ENCODE results near the gene SLC16A10. TPM values are rescaled to one million over a fixed set of nuclear protein-coding genes. Genes with fewer than 3 reads are reported as not detected.

Gene SLC16A10
- total RNA-seq, 1 experiment from 2014 or later, result 2.9 TPM

DNA sequence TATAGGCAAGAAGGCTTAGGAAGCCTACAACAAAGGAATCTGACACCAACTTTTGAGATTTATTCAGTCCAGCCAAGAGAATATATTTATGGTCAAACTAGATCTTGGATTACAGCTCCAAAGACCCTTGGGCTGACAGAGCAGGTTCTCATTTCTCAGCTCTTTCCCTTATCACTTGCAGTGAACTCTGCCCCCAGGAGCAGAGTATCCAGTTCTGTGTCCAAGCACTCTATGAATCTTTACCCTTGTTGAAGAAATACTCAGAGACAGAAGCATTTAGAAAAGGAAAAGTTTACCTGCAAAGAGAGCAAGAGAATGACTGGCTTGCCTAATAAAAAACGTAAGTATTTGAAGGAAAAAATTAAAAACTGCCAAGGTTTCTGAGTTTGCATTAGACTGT is 190.5 kb downstream of the SLC16A10 start:
- no peaks in the 10 kb centered on the region for H4K20me1 ChIP-seq (ENCODE audit: low read length)
- POLR2A ChIA-PET (ENCODE audit: unreplicated experiment), result no interaction called here
- ATAC-seq (no peak), DNase-seq (no peak)
- TF ChIP-seq, protein P1, sequence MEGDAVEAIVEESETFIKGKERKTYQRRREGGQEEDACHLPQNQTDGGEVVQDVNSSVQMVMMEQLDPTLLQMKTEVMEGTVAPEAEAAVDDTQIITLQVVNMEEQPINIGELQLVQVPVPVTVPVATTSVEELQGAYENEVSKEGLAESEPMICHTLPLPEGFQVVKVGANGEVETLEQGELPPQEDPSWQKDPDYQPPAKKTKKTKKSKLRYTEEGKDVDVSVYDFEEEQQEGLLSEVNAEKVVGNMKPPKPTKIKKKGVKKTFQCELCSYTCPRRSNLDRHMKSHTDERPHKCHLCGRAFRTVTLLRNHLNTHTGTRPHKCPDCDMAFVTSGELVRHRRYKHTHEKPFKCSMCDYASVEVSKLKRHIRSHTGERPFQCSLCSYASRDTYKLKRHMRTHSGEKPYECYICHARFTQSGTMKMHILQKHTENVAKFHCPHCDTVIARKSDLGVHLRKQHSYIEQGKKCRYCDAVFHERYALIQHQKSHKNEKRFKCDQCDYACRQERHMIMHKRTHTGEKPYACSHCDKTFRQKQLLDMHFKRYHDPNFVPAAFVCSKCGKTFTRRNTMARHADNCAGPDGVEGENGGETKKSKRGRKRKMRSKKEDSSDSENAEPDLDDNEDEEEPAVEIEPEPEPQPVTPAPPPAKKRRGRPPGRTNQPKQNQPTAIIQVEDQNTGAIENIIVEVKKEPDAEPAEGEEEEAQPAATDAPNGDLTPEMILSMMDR (conservative IDR thresholded peaks at IDR 0.05; ENCODE audit: low read depth, low read length), result no peak
- TF ChIP-seq EZH2phosphoT487 (IDR thresholded peaks at IDR 0.05; ENCODE audit: borderline replicate concordance, low read length) (no peak), EZH2 (IDR thresholded peaks at IDR 0.05; ENCODE audit: low read length, unreplicated experiment) (no peak)
- intact Hi-C loops (cut with micrococcal nuclease), result no loop called here
- no peak overlapping the region for H3K9ac ChIP-seq (ENCODE audit: low read length)
- H2AFZ ChIP-seq (ENCODE audit: low read length), result no peak overlapping the region
- no peak overlapping the region for H3K4me3 ChIP-seq (ENCODE audit: low read length)
- H3K27me3 ChIP-seq (ENCODE audit: low read length), result no peaks in the 10 kb centered on the region
- H3K4me2 ChIP-seq (ENCODE audit: low read length), result no peak overlapping the region
- CTCF ChIA-PET, result no interaction called here
- H3K4me1 ChIP-seq (ENCODE audit: insufficient read depth, low read length), result no peaks in the 10 kb centered on the region
- H3K27ac ChIP-seq (ENCODE audit: low read length), result no peak overlapping the region
- H3K9me2 ChIP-seq (replicated peaks; ENCODE audit: low read length), result no peaks in the 10 kb centered on the region
- H3K36me3 ChIP-seq (ENCODE audit: low read depth, low read length), result peaks cover 36% of the 10 kb centered on the region
- H3K79me2 ChIP-seq (ENCODE audit: low read length), result no peaks in the 10 kb centered on the region
- no peaks in the 10 kb centered on the region for H3K9me3 ChIP-seq (ENCODE audit: low read length)
- no peaks in the 10 kb centered on the region for H3F3A ChIP-seq (ENCODE audit: low read length, unreplicated experiment)
- no TSS peak for BruUV-seq (replicated peaks)

DNA sequence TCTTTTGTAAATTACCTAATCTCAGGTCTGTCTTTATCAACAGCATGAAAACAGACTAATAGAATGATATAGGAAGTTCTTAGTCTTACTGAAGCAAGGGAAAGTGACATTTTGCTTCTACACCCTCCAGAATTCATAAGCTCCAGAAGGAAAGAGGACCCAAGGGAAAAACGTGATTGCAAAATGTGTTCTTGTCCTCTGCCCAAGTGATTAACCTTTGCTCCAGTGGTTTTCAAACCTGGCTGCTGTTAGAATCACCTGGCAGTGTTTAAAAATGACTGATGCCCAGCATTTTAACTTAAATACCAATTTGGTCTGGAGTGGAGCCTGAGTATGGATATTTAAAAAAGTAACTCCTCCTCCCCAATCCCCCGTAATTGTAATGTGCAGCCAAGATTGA is 191.4 kb downstream of the SLC16A10 start:
- peaks cover 33% of the 10 kb centered on the region for H3K36me3 ChIP-seq (ENCODE audit: low read depth, low read length)
- no peaks in the 10 kb centered on the region for H3K79me2 ChIP-seq (ENCODE audit: low read length)
- intact Hi-C loops (cut with micrococcal nuclease), result no loop called here
- H3K9me3 ChIP-seq (ENCODE audit: low read length), result no peaks in the 10 kb centered on the region
- CTCF ChIA-PET, result no interaction called here
- POLR2A ChIA-PET (ENCODE audit: unreplicated experiment), result no interaction called here
- no peak overlapping the region for H3K9ac ChIP-seq (ENCODE audit: low read length)
- TF ChIP-seq EZH2 (IDR thresholded peaks at IDR 0.05; ENCODE audit: low read length, unreplicated experiment) (no peak), EZH2phosphoT487 (IDR thresholded peaks at IDR 0.05; ENCODE audit: borderline replicate concordance, low read length) (no peak)
- TF ChIP-seq, protein P1 (conservative IDR thresholded peaks at IDR 0.05; ENCODE audit: low read depth, low read length), result no peak
- no peaks in the 10 kb centered on the region for H3K4me1 ChIP-seq (ENCODE audit: insufficient read depth, low read length)
- H3F3A ChIP-seq (ENCODE audit: low read length, unreplicated experiment), result no peaks in the 10 kb centered on the region
- H3K27me3 ChIP-seq (ENCODE audit: low read length), result no peaks in the 10 kb centered on the region
- H3K4me3 ChIP-seq (ENCODE audit: low read length), result no peak overlapping the region
- H4K20me1 ChIP-seq (ENCODE audit: low read length), result no peaks in the 10 kb centered on the region
- no peak overlapping the region for H2AFZ ChIP-seq (ENCODE audit: low read length)
- no TSS peak for BruUV-seq (replicated peaks)
- no peak overlapping the region for H3K4me2 ChIP-seq (ENCODE audit: low read length)
- no peak for ATAC-seq
- DNase-seq, result no peak
- no peaks in the 10 kb centered on the region for H3K9me2 ChIP-seq (replicated peaks; ENCODE audit: low read length)
- no peak overlapping the region for H3K27ac ChIP-seq (ENCODE audit: low read length)

DNA sequence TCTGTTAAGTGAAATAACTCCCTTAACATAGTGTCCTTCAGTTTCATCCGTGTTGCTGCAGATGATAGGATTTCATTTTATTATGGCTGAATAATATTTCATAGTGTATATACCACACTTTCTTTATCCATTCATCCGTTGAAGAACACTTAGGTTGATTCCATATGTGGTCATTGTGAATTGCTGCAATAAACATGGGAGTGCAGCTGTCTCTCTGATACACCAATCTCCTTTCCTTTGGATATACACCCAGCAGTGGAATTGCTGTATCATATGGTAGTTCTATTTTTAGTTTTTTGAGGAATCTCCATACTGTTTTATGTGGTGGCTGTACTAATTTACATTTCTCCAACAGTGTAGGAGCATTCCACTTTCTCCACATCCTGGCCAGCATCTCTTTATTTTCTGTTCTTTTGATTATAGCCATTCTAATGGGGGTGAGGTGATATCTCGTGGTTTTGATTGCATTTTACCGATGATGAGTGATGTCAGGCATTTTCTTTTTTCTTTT is 193.2 kb downstream of the SLC16A10 start:
- TF ChIP-seq, protein P1 (conservative IDR thresholded peaks at IDR 0.05; ENCODE audit: low read depth, low read length), result no peak
- TF ChIP-seq EZH2phosphoT487 (IDR thresholded peaks at IDR 0.05; ENCODE audit: borderline replicate concordance, low read length) (no peak), EZH2 (IDR thresholded peaks at IDR 0.05; ENCODE audit: low read length, unreplicated experiment) (no peak)
- ChIA-PET CTCF (no interaction called here), POLR2A (ENCODE audit: unreplicated experiment) (no interaction called here)
- Histone ChIP-seq H3K9me2 (replicated peaks; ENCODE audit: low read length) (no peaks in the 10 kb centered on the region), H3K4me3 (ENCODE audit: low read length) (no peak overlapping the region), H2AFZ (ENCODE audit: low read length) (no peak overlapping the region), H3K9ac (ENCODE audit: low read length) (no peak overlapping the region), H3K4me2 (ENCODE audit: low read length) (no peak overlapping the region), H3K27me3 (ENCODE audit: low read length) (no peaks in the 10 kb centered on the region), H3K79me2 (ENCODE audit: low read length) (no peaks in the 10 kb centered on the region), H3K4me1 (ENCODE audit: insufficient read depth, low read length) (no peaks in the 10 kb centered on the region), H4K20me1 (ENCODE audit: low read length) (no peaks in the 10 kb centered on the region), H3K27ac (ENCODE audit: low read length) (no peak overlapping the region), H3F3A (ENCODE audit: low read length, unreplicated experiment) (no peaks in the 10 kb centered on the region), H3K36me3 (ENCODE audit: low read depth, low read length) (peaks cover 22% of the 10 kb centered on the region), H3K9me3 (ENCODE audit: low read length) (no peaks in the 10 kb centered on the region)
- intact Hi-C loops (cut with micrococcal nuclease), result no loop called here
- DNase-seq, result no peak
- ATAC-seq, result no peak
- BruUV-seq (replicated peaks), result no TSS peak

Other genes with a start within 250 kb of the SLC16A10 start
- 56.2 and 72.5 TPM in 2 replicates for gene AMD1, start 212.7 kb upstream of the SLC16A10 start, total RNA-seq (2014; rRNA removed)
- gene GTF3C6, start 128.8 kb upstream of the SLC16A10 start, total RNA-seq (2014; rRNA removed), result 59.2 and 72.7 TPM in 2 replicates
- gene RPF2, start 105.5 kb upstream of the SLC16A10 start, total RNA-seq (2014; rRNA removed), result 21.4 and 28.6 TPM in 2 replicates

All from PC-3 (cell line).